Epithelial cell of esophagus (primary cell): ENCODE data around the gene ELP2.

ENCODE experiments used
- DNase-seq: peaks from one replicate; pipeline ENCODE4 v3.0.0; 2010; ENCODE audit warnings: low read depth
- H3K4me3 ChIP-seq: 2 replicates; pipeline ENCODE4 v1.5.1; 2011; ENCODE audit warnings: mild to moderate bottlenecking, low read length, control low read depth
- TF ChIP-seq, protein P1 (sequence below): IDR thresholded peaks from 2 replicates; pipeline ENCODE4 v1.5.1; 2011; ENCODE audit warnings: low read depth, mild to moderate bottlenecking, low read length, control low read depth, inconsistent platforms; ENCODE audit not compliant: insufficient read depth; ENCODE audit errors: missing control alignments

ELP2 gene

DNA sequence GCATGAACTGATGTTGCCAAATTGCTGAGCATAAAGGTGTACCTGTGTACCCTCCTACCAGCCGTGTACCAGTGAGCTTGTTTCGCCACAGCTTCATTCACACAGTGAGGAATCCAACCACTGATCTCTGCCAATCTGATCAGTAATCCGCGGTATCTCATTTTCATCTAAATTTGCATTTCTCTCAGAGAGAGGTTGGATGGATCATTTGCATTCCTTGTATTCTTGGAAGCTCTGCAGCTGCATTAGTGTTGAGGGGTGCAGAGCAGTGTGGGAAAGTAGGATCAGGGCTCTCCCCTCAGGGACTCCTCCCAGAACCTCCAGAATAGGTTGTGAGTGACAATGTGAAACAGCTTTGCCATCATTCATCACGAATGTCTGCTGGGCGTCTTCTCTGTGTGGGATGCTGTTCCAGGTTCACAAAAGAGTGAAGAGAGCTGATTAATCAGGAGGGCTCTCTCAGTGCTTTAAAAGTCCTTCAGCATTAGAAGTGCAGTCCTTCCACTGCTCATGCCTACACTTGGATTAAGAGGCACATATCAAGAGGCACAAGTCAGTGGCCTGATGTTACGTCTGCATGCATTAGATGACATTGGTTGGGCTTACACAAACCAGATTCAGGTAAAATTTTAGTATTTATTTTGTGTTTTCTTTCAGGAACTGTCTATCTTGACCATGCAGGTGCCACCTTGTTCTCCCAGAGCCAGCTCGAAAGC lies 65.1 kb downstream of the ELP2 start:
- no peak for DNase-seq
- TF ChIP-seq, protein P1, sequence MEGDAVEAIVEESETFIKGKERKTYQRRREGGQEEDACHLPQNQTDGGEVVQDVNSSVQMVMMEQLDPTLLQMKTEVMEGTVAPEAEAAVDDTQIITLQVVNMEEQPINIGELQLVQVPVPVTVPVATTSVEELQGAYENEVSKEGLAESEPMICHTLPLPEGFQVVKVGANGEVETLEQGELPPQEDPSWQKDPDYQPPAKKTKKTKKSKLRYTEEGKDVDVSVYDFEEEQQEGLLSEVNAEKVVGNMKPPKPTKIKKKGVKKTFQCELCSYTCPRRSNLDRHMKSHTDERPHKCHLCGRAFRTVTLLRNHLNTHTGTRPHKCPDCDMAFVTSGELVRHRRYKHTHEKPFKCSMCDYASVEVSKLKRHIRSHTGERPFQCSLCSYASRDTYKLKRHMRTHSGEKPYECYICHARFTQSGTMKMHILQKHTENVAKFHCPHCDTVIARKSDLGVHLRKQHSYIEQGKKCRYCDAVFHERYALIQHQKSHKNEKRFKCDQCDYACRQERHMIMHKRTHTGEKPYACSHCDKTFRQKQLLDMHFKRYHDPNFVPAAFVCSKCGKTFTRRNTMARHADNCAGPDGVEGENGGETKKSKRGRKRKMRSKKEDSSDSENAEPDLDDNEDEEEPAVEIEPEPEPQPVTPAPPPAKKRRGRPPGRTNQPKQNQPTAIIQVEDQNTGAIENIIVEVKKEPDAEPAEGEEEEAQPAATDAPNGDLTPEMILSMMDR, result no peak

DNA sequence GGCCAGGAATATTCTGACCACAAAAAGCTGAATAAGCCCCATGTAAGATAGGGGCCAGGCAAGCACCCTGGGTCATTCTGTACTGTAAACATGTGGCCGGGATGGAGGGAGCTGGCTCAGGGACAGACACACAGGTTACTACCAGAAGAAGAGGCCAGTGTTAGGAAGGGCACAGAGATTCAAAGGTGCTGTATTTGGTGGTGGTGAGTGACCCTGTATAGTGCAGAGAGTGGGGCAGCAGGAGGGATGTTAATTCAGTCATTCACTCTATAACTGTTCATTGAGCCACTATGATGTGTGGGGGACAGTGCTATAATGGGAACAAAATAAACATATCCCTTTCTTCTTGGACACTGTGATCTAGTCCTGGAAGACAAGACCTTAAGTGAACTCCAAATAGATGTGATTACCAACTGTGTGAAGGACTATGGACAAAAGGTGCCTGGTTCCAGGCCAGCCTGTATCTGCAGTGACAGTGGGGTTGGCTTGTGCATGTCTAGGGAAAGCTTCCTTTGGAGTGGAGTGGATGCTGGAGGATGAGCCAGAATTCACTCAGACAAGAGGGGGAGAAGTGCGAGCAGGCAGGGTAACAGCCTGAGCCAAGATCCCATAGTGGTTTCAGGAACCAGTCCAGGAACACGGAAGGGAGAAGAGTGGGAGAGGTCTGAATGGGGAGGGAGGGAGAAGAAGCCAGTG lies 65.9 kb downstream of the ELP2 start:
- TF ChIP-seq, protein P1, result no peak
- DNase-seq, result no peak

More for the DNA sequence above, 65.1 kb downstream of the ELP2 start:
- no peak overlapping the region for H3K4me3 ChIP-seq

DNA sequence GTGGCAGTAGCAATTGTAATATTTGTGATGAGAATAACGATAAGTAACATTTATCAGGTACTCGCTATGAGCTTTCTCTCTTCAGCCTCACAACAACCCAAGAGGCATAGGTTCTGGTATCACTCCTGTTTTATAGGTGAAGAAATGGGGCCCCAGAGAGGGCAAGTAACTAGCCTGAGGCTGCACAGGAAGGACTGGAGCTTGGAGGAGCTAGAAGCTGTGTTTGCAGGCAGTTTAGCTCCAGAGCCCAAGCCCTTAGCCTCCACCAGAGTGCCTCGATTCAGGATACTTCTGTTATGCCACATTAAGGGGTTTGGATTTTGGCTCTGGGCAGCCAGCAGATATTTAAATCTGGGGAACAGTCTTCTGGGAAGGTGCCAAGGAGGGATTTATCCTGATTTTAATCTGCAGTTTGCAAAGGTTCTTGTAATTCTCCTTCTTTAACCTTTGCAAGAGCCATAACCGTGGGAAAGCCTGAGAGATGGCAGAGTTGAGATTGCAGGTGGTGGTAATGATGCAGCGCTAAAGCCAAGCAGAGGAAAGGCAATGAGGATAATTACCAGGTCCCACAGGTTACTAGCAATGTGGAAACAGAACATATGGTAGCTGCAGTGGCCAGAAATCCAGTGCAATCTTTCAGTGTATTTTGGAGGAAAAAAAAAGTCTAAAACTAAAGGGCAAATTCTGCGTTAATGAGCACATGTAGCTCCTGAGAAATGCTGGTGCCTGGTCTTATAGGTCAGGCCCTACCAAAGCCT lies 66.7 kb downstream of the ELP2 start:
- no peak overlapping the region for H3K4me3 ChIP-seq
- no peak for DNase-seq
- TF ChIP-seq, protein P1, result no peak

More for the DNA sequence above, 65.9 kb downstream of the ELP2 start:
- H3K4me3 ChIP-seq, result no peak overlapping the region

DNA sequence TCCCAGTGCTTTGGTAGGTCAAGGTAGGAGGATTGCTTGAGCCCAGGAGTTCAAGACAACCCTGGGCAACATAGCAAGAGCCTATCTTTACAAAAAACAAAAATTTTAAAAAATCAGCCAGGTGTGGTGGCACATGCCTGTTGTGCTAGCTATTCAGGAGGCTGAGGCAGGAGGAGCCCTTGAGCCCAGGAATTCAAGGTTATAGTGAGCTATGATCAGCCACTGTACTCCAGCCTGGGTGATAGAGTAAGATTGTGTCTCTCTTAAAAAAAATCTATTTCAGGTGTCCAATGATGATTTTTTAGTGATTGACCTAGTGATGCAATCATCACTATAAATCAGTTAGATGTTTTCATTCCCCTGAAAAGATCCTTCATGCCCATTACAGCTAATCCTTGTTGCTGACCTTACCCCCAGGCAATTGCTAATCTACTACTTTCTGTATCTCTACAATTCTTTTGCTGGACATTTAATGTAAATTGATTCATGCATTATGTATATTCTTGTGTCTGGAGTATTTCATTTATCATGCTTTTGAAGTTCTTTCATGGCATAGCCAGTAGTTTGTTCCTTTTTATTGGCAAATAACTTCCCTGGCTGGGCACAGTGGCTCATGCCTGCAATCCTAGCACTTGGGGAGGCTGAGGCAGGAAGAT lies 67.9 kb downstream of the ELP2 start:
- no peak for DNase-seq
- TF ChIP-seq, protein P1, result no peak
- H3K4me3 ChIP-seq, result no peak overlapping the region

DNA sequence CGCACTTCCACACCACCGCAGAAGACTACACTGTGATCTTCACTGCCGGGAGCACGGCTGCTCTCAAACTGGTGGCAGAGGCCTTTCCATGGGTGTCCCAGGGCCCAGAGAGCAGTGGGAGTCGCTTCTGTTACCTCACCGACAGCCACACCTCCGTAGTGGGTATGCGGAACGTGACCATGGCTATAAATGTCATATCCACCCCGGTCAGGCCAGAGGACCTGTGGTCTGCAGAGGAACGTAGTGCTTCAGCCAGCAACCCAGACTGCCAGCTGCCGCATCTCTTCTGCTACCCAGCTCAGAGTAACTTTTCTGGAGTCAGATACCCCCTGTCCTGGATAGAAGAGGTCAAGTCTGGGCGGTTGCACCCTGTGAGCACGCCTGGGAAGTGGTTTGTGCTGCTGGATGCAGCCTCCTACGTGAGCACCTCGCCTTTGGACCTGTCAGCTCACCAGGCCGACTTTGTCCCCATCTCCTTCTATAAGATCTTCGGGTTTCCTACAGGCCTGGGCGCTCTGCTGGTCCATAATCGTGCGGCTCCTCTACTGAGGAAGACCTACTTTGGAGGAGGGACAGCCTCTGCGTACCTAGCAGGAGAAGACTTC lies 70.1 kb downstream of the ELP2 start:
- TF ChIP-seq, protein P1, result no peak
- H3K4me3 ChIP-seq, result no peak overlapping the region
- DNase-seq, result no peak

DNA sequence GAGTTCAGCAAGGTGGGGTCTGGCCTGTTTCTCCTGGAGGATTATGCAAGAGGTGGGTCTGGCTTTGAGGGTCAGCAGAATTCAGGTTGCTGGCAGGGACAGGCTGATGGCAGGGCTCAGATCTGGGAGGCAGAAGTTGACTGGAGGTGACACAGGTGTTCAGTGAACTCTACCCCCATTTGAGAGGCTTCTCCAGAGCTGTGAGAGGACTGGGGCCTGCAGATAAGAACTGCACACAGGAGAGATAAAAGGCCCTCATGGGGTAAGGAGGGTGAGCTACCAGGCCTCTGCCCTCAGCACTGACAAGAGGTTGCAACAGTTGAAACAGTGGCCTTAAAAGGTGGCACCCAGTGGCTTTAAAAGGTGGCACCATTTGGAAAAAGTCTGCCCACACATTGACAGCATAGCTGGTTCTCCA lies 70.7 kb downstream of the ELP2 start:
- DNase-seq, result no peak
- TF ChIP-seq, protein P1, result no peak
- no peak overlapping the region for H3K4me3 ChIP-seq
